ENCODE data around the gene NPVF. TPM values are rescaled to one million over a fixed set of nuclear protein-coding genes. Genes with fewer than 3 reads are reported as not detected.

NPVF gene
- total RNA-seq, 3 donors from 2014 or later, result not detected

DNA sequence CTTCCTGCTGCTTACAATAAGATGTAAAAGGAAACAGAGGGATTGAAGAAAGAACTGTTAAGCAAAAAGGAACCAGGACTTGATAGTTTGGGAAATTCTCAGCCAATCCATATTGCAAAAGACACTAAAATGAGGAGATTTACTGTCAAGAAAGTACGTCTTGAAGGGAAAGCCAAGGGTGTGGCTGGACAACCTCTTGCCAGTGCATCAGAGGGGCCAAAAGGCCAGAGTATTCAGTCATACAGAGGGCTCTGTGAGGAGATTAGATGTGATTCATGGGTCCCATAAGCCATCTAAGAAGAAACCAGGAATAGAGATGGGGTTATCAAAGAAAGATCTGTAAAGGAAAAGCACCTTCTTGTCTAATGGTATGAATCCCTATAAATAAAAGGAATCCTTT, 25.4 kb upstream of the NPVF start:
- TF ChIP-seq, protein P1, sequence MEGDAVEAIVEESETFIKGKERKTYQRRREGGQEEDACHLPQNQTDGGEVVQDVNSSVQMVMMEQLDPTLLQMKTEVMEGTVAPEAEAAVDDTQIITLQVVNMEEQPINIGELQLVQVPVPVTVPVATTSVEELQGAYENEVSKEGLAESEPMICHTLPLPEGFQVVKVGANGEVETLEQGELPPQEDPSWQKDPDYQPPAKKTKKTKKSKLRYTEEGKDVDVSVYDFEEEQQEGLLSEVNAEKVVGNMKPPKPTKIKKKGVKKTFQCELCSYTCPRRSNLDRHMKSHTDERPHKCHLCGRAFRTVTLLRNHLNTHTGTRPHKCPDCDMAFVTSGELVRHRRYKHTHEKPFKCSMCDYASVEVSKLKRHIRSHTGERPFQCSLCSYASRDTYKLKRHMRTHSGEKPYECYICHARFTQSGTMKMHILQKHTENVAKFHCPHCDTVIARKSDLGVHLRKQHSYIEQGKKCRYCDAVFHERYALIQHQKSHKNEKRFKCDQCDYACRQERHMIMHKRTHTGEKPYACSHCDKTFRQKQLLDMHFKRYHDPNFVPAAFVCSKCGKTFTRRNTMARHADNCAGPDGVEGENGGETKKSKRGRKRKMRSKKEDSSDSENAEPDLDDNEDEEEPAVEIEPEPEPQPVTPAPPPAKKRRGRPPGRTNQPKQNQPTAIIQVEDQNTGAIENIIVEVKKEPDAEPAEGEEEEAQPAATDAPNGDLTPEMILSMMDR (IDR thresholded peaks at IDR 0.05), result no peak
- H3K4me1 ChIP-seq (ENCODE audit: low read depth), result no peaks in the 10 kb centered on the region
- no peak overlapping the region for H3K4me3 ChIP-seq
- no peak for DNase-seq
- H3K36me3 ChIP-seq (ENCODE audit: low read depth), result no peaks in the 10 kb centered on the region
- no peak for ATAC-seq
- intact Hi-C loops (cut with DNase I, micrococcal nuclease), result loop anchor here (10.0 kb wide), 2 partner anchors 311 to 601 kb away; no protein-coding TSS in a partner anchor
- H3K9me3 ChIP-seq, result no peaks in the 10 kb centered on the region

DNA sequence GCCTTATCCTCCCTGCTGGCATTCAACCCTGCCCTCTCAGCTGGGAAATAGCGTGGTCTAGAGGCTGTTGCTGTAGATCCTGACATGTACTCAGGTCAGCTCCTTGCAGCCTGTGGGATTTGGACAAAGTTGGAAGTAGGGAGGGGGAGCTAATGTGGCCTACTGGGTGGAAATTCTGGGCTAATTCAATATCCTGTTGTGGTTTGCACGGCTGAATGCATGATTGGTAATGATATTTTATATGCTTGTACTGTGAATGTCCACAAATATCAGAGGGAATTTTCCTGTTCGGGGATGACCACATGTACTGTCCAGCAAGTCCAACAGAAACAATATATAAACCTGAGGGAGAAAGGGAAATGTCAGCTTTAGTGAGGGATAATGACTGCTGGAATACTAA, 22.1 kb upstream of the NPVF start:
- no peak overlapping the region for H3K4me3 ChIP-seq
- intact Hi-C loops (cut with DNase I, micrococcal nuclease), result loop anchor here (10.0 kb wide), 2 partner anchors 314 to 604 kb away; no protein-coding TSS in a partner anchor
- TF ChIP-seq, protein P1 (IDR thresholded peaks at IDR 0.05), result no peak
- no peak for DNase-seq
- no peak for ATAC-seq
- H3K36me3 ChIP-seq (ENCODE audit: low read depth), result no peaks in the 10 kb centered on the region
- no peaks in the 10 kb centered on the region for H3K4me1 ChIP-seq (ENCODE audit: low read depth)
- H3K9me3 ChIP-seq, result no peaks in the 10 kb centered on the region

DNA sequence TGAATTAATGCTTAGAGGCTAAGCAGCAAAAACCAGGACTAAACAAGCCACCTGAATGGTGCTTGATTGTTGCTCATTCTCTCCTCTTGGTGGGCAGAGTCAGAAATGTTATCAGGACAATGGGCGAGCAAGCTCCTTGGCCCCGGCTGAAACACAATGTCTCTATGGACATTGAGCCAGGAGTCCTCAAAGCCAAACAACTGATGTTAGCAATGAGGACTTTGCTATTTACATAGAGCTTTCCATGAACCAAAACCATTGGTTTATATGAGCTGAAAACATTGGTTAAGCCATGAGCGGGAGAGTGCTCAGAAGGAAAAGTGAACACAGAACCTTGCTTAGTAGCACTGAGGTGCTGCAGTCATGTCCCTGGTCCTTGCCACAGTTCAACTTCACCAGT, 21.5 kb upstream of the NPVF start:
- intact Hi-C loops (cut with DNase I, micrococcal nuclease), result loop anchor here (10.0 kb wide), 2 partner anchors 315 to 605 kb away; no protein-coding TSS in a partner anchor
- no peaks in the 10 kb centered on the region for H3K9me3 ChIP-seq

GRCh38 chr7:25246306-25246705, 18.0 kb upstream of the NPVF start:
- ATAC-seq (no peak), DNase-seq (no peak)
- TF ChIP-seq, protein P1 (IDR thresholded peaks at IDR 0.05), result no peak
- intact Hi-C loops (cut with DNase I, micrococcal nuclease), result no loop called here
- Histone ChIP-seq H3K9me3 (no peaks in the 10 kb centered on the region), H3K4me3 (no peak overlapping the region), H3K36me3 (ENCODE audit: low read depth) (no peaks in the 10 kb centered on the region), H3K4me1 (ENCODE audit: low read depth) (no peaks in the 10 kb centered on the region)

More for the DNA sequence above, 21.5 kb upstream of the NPVF start:
- Histone ChIP-seq H3K4me3 (no peak overlapping the region), H3K36me3 (ENCODE audit: low read depth) (no peaks in the 10 kb centered on the region), H3K4me1 (ENCODE audit: low read depth) (no peaks in the 10 kb centered on the region)
- DNase-seq (no peak), ATAC-seq (no peak)
- TF ChIP-seq, protein P1 (IDR thresholded peaks at IDR 0.05), result no peak

DNA sequence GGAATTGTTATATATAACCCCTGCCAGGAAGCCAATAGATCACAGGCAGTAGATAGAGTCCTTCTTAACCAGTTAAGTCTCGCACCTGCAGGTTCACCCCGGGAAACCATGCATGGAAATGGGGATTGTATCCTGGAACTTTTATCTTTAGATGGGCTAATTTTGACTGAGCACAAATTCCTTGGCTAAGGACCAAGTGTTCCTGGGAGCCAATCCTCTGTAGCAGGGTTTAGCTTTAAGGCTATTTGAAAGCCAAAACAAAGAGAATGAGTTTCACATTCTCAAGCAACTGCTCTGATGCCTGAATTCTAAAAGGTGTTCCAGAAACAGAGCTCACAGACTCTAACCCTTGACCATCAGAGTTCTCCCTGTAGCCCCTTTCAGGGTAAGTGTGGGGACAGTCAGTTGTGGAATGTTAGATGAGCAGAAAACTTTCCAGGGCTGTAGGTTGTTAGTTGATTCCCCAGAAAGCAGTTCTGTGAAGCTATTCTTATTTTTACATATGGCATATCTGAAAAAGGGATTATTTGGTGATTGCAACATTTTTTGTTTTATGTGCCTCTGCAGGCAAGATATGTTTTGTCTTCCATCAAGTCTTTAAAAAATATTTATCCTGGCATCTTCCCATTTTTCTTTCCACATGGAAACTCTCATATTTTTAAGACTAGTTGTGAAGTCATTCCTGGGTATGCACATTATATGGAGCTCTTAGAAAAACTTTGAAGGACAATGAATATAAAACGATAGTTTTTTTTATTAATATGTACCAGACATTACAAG, 16.2 kb upstream of the NPVF start:
- TF ChIP-seq, protein P1 (IDR thresholded peaks at IDR 0.05), result no peak
- Histone ChIP-seq H3K4me1 (ENCODE audit: low read depth) (no peaks in the 10 kb centered on the region), H3K4me3 (no peak overlapping the region), H3K36me3 (ENCODE audit: low read depth) (no peaks in the 10 kb centered on the region), H3K9me3 (no peaks in the 10 kb centered on the region)
- intact Hi-C loops (cut with DNase I, micrococcal nuclease), result no loop called here
- ATAC-seq (no peak), DNase-seq (no peak)
